HG02798 (cell line): Measurements from ENCODE around the gene MRAP.

Experiments used
- ATAC-seq: cut with Tn5 transposase; IDR thresholded peaks from one replicate; pipeline ENCODE4 v1.9.1; 2021; ENCODE audit warnings: mild to moderate bottlenecking; ENCODE audit not compliant: unreplicated experiment, poor library complexity

The MRAP gene

GRCh38 chr21:32340863-32341848 lies 42.5 kb downstream of the MRAP start:
- no peak for ATAC-seq

GRCh38 chr21:32346951-32347350 lies 48.3 kb downstream of the MRAP start:
- ATAC-seq: no peak

GRCh38 chr21:32347351-32347750 lies 48.7 kb downstream of the MRAP start:
- no peak for ATAC-seq

GRCh38 chr21:32347977-32348376 lies 49.3 kb downstream of the MRAP start:
- ATAC-seq: no peak

GRCh38 chr21:32348604-32349332 lies 50.1 kb downstream of the MRAP start:
- no peak for ATAC-seq

- ATAC-seq: no peak
Observed at GRCh38 chr21:32349333-32349944, 50.8 kb downstream of the MRAP start.

- no peak for ATAC-seq
Observed at GRCh38 chr21:32350211-32350980, 51.7 kb downstream of the MRAP start.

GRCh38 chr21:32350981-32351380 lies 52.3 kb downstream of the MRAP start:
- no peak for ATAC-seq

GRCh38 chr21:32351428-32351827 lies 52.8 kb downstream of the MRAP start:
- ATAC-seq: peak; percentile 55

- no peak for ATAC-seq
Observed at GRCh38 chr21:32352526-32352925, 53.9 kb downstream of the MRAP start.

GRCh38 chr21:32353002-32353711 lies 54.5 kb downstream of the MRAP start:
- ATAC-seq: no peak

- no peak for ATAC-seq
Observed at GRCh38 chr21:32356874-32357395, 58.3 kb downstream of the MRAP start.

- ATAC-seq: no peak
Observed at GRCh38 chr21:32359719-32360260, 61.1 kb downstream of the MRAP start.

- ATAC-seq: no peak
Observed at GRCh38 chr21:32360401-32360975, 61.8 kb downstream of the MRAP start.
